T-cell (primary cell): Measurements from ENCODE around the gene FCMR. TPM values are rescaled to one million over a fixed set of nuclear protein-coding genes. Genes with fewer than 3 reads are reported as not detected.

Experiments used
- ATAC-seq, 4 experiments: fragments of 200-7000 bp in 3 of 4; fragments of 150-1000 bp in 1 of 4; cut with Tn5 transposase; replicated peaks in 1 of 4; 1 replicate in 3 of 4; 2 replicates in 1 of 4; pipeline ENCODE4 v1.10.0; 2021; ENCODE audit warnings: moderate library complexity in 3 of 4, mild to moderate bottlenecking in 2 of 4, moderate number of reproducible peaks in 1 of 4
- CTCF ChIA-PET, 2 donors: fragments of 300-600 bp; sonication (Branson Sonifier 250); formaldehyde crosslinking; loops; one replicate each; lab custom pipeline; 2022; ENCODE audit warnings: antibody characterized with exemption in 2 of 2; lab: Charles Lee
- POLR2A ChIA-PET, 2 donors: fragments of 300-600 bp; sonication (Branson Sonifier 250); formaldehyde crosslinking; loops; one replicate each; lab custom pipeline; 2022; ENCODE audit warnings: antibody characterized with exemption in 2 of 2; lab: Charles Lee
- DNase-seq, 35 experiments: peaks; one replicate each; pipeline versions ENCODE4 v3.0.0 to v3.0.0-alpha.2; 2013 to 2023
- H3K27ac ChIP-seq: one replicate; pipeline ENCODE4 v1.5.1; 2013; ENCODE audit warnings: low read length
- H3K27me3 ChIP-seq, 2 experiments: replicated peaks in 1 of 2; 1 replicate in 1 of 2; 2 replicates in 1 of 2; pipeline versions ENCODE4 v1.6.1 to v1.7.0; 2013; ENCODE audit warnings: low read length in 1 of 2, mixed read lengths in 1 of 2; ENCODE audit not compliant: control insufficient read depth in 2 of 2, insufficient read depth in 2 of 2; ENCODE audit errors: extremely low read depth in 1 of 2
- H3K36me3 ChIP-seq, 2 donors: 1 replicate in 1 of 2; 2 replicates in 1 of 2; pipeline versions ENCODE4 v1.6.1 to v1.7.0; 2013; ENCODE audit warnings: low read length in 1 of 2; ENCODE audit not compliant: control insufficient read depth in 2 of 2, insufficient read depth in 1 of 2; ENCODE audit errors: extremely low read depth in 1 of 2
- H3K4me1 ChIP-seq, 2 experiments: 1 replicate in 1 of 2; 2 replicates in 1 of 2; pipeline versions ENCODE4 v1.6.1 to v1.7.0; 2013; ENCODE audit warnings: low read length in 2 of 2, mixed read lengths in 1 of 2; ENCODE audit not compliant: insufficient read depth in 2 of 2, control insufficient read depth in 1 of 2; ENCODE audit errors: extremely low read depth in 1 of 2
- H3K4me3 ChIP-seq, 2 donors: 1 replicate in 1 of 2; 2 replicates in 1 of 2; pipeline versions ENCODE4 v1.5.1 to v1.7.0; 2013; ENCODE audit warnings: mild to moderate bottlenecking in 2 of 2, low read length in 1 of 2, moderate library complexity in 1 of 2; ENCODE audit not compliant: control insufficient read depth in 1 of 2; ENCODE audit errors: extremely low read depth in 1 of 2
- H3K9me3 ChIP-seq: 2 replicates; pipeline ENCODE4 v1.7.0; 2013
- H3K27ac Mint-ChIP-seq, 2 donors: one replicate each; pipeline ENCODE4 v1.8.0; 2020 to 2021; ENCODE audit warnings: mild to moderate bottlenecking in 2 of 2, mixed read lengths in 2 of 2
- H3K27me3 Mint-ChIP-seq, 2 donors: one replicate each; pipeline ENCODE4 v1.8.0; 2021 to 2022; ENCODE audit warnings: mixed read lengths in 2 of 2
- H3K36me3 Mint-ChIP-seq: one replicate; pipeline ENCODE4 v1.8.0; 2021; ENCODE audit warnings: mixed read lengths
- H3K4me1 Mint-ChIP-seq, 3 donors: one replicate each; pipeline ENCODE4 v1.8.0; 2020 to 2022; ENCODE audit warnings: mixed read lengths in 3 of 3, mild to moderate bottlenecking in 1 of 3
- H3K4me3 Mint-ChIP-seq, 3 donors: one replicate each; pipeline ENCODE4 v1.8.0; 2020 to 2022; ENCODE audit warnings: mild to moderate bottlenecking in 3 of 3, mixed read lengths in 3 of 3, moderate library complexity in 3 of 3
- H3K9me3 Mint-ChIP-seq, 3 donors: one replicate each; pipeline ENCODE4 v1.8.0; 2020 to 2022; ENCODE audit warnings: mixed read lengths in 3 of 3
- WGBS: methylation state at CpG from one replicate; pipeline ENCODE4 v1.1.5; 2013; ENCODE audit warnings: missing lambda C conversion rate; ENCODE audit not compliant: insufficient coverage; 5-methylcytosine and 5-hydroxymethylcytosine counted together
- total RNA-seq, 35 experiments: library from RNA in 6 of 35; stranded (reverse) in 6 of 35; fragments of 120-200 nt in 1 of 35; gene quantifications; one replicate each; pipeline versions ENCODE4 v1.2.1 to v1.2.4 and lab custom pipeline; 2013 to 2026

Gene FCMR
- total RNA-seq, 5 donors from 2014 or later (not counting 1 experiment from before 2014, with no cell fraction given), result 275 to 576 (median 453) TPM

DNA sequence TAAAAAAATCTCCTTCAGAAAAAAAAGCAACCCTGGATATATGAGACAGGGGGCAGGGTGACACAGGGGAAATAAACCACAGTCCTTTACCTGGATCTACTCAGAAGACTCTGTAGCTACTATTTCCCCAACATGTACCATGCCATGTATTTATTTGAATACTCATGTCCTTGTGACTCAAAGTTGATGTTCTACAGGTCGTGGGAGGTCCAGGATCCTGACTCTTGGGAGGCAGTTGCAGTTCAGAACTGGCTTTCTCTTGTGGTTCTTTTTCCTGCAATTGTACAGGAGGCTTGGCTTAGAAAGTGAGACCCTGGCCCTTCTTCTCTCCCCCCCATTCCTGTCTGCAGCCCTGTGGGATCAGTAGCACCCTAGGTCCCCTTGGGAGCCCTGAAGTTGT is 30.3 kb downstream of the FCMR start:
- no peaks in the 10 kb centered on the region for H3K9me3 Mint-ChIP-seq
- H3K27ac Mint-ChIP-seq, result peak overlapping the region in 1 of 2 donors; percentile 13
- ATAC-seq, result no peak
- Histone ChIP-seq H3K9me3 (no peaks in the 10 kb centered on the region), H3K36me3 (no peaks in the 10 kb centered on the region), H3K4me3 (no peak overlapping the region), H3K27me3 (peaks cover 0 to 9% of the 10 kb centered on the region in 2 experiments), H3K4me1 (peaks cover 4 to 8% of the 10 kb centered on the region in 2 experiments), H3K27ac (no peak overlapping the region)
- ChIA-PET CTCF (no interaction called here), POLR2A (interaction anchor here in 1 of 2 donors (0.6 kb wide), 1 partner anchor 84 kb away, joined by 3 read pairs; no protein-coding TSS in a partner anchor)
- peaks cover 9% of the 10 kb centered on the region for H3K36me3 Mint-ChIP-seq
- no peak for DNase-seq
- peaks cover 27 to 39% (median 27%) of the 10 kb centered on the region in 3 donors for H3K4me1 Mint-ChIP-seq
- peak overlapping the region in 1 of 3 donors; percentile 51 for H3K4me3 Mint-ChIP-seq
- H3K27me3 Mint-ChIP-seq, result no peaks in the 10 kb centered on the region
- WGBS, result no CpG with 5 or more reads among the region's 1 CpG

GRCh38 chr1:206890125-206891060 is 31.3 kb downstream of the FCMR start:
- 69% methylated on average over 7 of the region's 15 CpGs for WGBS
- H3K36me3 Mint-ChIP-seq, result peaks cover 9% of the 10 kb centered on the region
- peaks cover 0 to 1% of the 10 kb centered on the region in 2 donors for H3K27me3 Mint-ChIP-seq
- no peaks in the 10 kb centered on the region for H3K9me3 ChIP-seq
- H3K4me1 Mint-ChIP-seq, result peaks cover 23 to 35% (median 27%) of the 10 kb centered on the region in 3 donors
- peak overlapping the region in 1 of 2 donors; percentile 70 for H3K27ac Mint-ChIP-seq
- no peaks in the 10 kb centered on the region for H3K9me3 Mint-ChIP-seq
- ATAC-seq (peak in 3 of 4 experiments; percentile 63 to 77 (median 71)), DNase-seq (peak in 1 of 35 experiments; percentile 35)
- ChIA-PET CTCF (interaction anchor here in 1 of 2 donors (0.5 kb wide), 1 partner anchor 229 kb away, joined by 3 read pairs; no protein-coding TSS in a partner anchor), POLR2A (interaction anchor here in 1 of 2 donors (0.7 to 0.8 kb wide), 2 partner anchors 59 to 413 kb away, joined by 4 read pairs; no protein-coding TSS in a partner anchor)
- no peak overlapping the region for H3K27ac ChIP-seq
- H3K36me3 ChIP-seq, result no peaks in the 10 kb centered on the region
- H3K4me1 ChIP-seq, result peaks cover 4 to 8% of the 10 kb centered on the region in 2 experiments
- no peak overlapping the region for H3K4me3 ChIP-seq
- H3K4me3 Mint-ChIP-seq, result peak overlapping the region; percentile 29 to 51 (median 31)
- peaks cover 0 to 3% of the 10 kb centered on the region in 2 experiments for H3K27me3 ChIP-seq

GRCh38 chr1:206887701-206888100 is 34.0 kb downstream of the FCMR start:
- H3K9me3 ChIP-seq, result no peaks in the 10 kb centered on the region
- no peak for ATAC-seq

GRCh38 chr1:206886831-206887230 is 34.9 kb downstream of the FCMR start:
- POLR2A ChIA-PET, result interaction anchor here in 1 of 2 donors (1.0 kb wide), 1 partner anchor 151 kb away, joined by 3 read pairs; no protein-coding TSS in a partner anchor
- H3K36me3 ChIP-seq, result no peaks in the 10 kb centered on the region
- DNase-seq (no peak), ATAC-seq (no peak)
- Mint-ChIP-seq H3K4me3 (no peak overlapping the region), H3K4me1 (peaks cover 22 to 25% (median 24%) of the 10 kb centered on the region in 3 donors), H3K27ac (no peak overlapping the region), H3K36me3 (peaks cover 5% of the 10 kb centered on the region), H3K9me3 (no peaks in the 10 kb centered on the region), H3K27me3 (peaks cover 0 to 1% of the 10 kb centered on the region in 2 donors)
- H3K4me1 ChIP-seq, result peaks cover 4 to 8% of the 10 kb centered on the region in 2 experiments
- no peaks in the 10 kb centered on the region for H3K9me3 ChIP-seq
- no peak overlapping the region for H3K27ac ChIP-seq
- H3K4me3 ChIP-seq, result no peak overlapping the region
- 100% methylated on average over 1 of the region's 1 CpG for WGBS
- peaks cover 0 to 1% of the 10 kb centered on the region in 2 experiments for H3K27me3 ChIP-seq
- CTCF ChIA-PET, result no interaction called here

More at GRCh38 chr1:206887701-206888100, 34.0 kb downstream of the FCMR start:
- Mint-ChIP-seq H3K27ac (no peak overlapping the region), H3K27me3 (peaks cover 0 to 1% of the 10 kb centered on the region in 2 donors), H3K4me1 (peaks cover 23 to 26% (median 24%) of the 10 kb centered on the region in 3 donors), H3K9me3 (no peaks in the 10 kb centered on the region), H3K4me3 (no peak overlapping the region), H3K36me3 (peaks cover 5% of the 10 kb centered on the region)
- CTCF ChIA-PET, result interaction anchor here in 1 of 2 donors (1.1 kb wide), 1 partner anchor 71 kb away, joined by 3 read pairs; no protein-coding TSS in a partner anchor
- no peak overlapping the region for H3K4me3 ChIP-seq
- POLR2A ChIA-PET, result interaction anchor here in 1 of 2 donors (1.0 kb wide), 1 partner anchor 85 kb away, joined by 4 read pairs; no protein-coding TSS in a partner anchor
- H3K4me1 ChIP-seq, result peaks cover 4 to 8% of the 10 kb centered on the region in 2 experiments
- H3K36me3 ChIP-seq, result no peaks in the 10 kb centered on the region
- DNase-seq, result no peak
- 100% methylated on average over 1 of the region's 4 CpGs for WGBS
- H3K27me3 ChIP-seq, result peaks cover 0 to 2% of the 10 kb centered on the region in 2 experiments
- H3K27ac ChIP-seq, result no peak overlapping the region

DNA sequence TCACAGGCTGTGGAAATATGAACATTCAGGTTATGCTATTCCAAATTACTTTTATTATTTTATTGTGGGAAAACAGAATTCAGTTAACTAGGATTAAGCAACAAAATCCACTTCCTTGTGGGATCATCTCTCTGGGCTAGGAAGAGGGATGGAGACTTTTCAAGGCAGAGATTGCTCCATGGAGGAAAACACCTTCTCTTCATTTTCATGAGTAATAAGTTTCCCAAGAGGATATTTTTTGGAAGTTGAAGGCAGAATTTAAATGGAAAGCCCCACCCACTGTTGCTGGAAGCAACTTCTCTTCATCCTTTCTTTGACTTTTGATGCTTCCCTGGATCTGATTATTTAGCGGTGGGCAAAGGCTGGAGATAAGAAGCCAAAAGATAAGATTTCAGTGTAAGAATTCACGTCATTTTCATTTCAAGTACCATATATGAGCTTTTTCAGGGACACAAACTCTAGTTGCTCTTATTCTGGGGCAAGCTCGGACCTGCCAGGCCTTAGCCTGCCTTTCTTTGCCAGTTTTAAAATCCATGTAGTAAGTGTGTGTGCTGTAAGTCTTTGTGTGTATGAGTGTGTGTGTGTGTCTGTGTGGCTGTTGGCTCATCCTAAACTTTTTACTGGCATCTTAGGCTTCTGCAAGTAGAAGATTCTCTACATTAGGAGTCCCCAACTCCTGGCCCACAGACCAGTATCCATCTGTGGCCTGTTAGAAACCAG is 36.2 kb downstream of the FCMR start:
- no peak overlapping the region for H3K27ac ChIP-seq
- H3K9me3 ChIP-seq, result no peaks in the 10 kb centered on the region
- Mint-ChIP-seq H3K27me3 (peaks cover 0 to 1% of the 10 kb centered on the region in 2 donors), H3K27ac (no peak overlapping the region), H3K9me3 (no peaks in the 10 kb centered on the region), H3K36me3 (no peaks in the 10 kb centered on the region), H3K4me1 (peaks cover 9 to 15% (median 13%) of the 10 kb centered on the region in 3 donors), H3K4me3 (no peak overlapping the region)
- DNase-seq (no peak), ATAC-seq (no peak)
- H3K4me1 ChIP-seq, result peaks cover under 1 to 6% of the 10 kb centered on the region in 2 experiments
- ChIA-PET CTCF (interaction anchor here in 1 of 2 donors (0.7 to 1.0 kb wide), 2 partner anchors 23 to 113 kb away, joined by 3 to 5 read pairs; no protein-coding TSS in a partner anchor), POLR2A (no interaction called here)
- no peaks in the 10 kb centered on the region for H3K27me3 ChIP-seq
- WGBS, result 100% methylated on average over 1 of the region's 3 CpGs
- no peak overlapping the region for H3K4me3 ChIP-seq
- H3K36me3 ChIP-seq, result no peaks in the 10 kb centered on the region
